GM19397 (cell line): ENCODE results near the gene PTCRA.
"Not testable (repeated sequence)": the region's sequence is repeated elsewhere in the genome, so short reads cannot be mapped to it uniquely, and the experiment has no call there.

Experiments
- ATAC-seq: cut with Tn5 transposase; IDR thresholded peaks from one replicate; pipeline ENCODE4 v1.9.1; 2021; ENCODE audit warnings: mild to moderate bottlenecking, moderate library complexity; ENCODE audit not compliant: unreplicated experiment

PTCRA gene

GRCh38 chr6:42915732-42916131, at the start of gene PTCRA:
PTCRA (plus strand) TSS chr6:42916053; CDS start chr6:42916070, 17 bp downstream.
- no peak for ATAC-seq

- no peak for ATAC-seq
Measured at GRCh38 chr6:42870145-42870936, 45.5 kb upstream of the PTCRA start.

- ATAC-seq: no peak
Measured at GRCh38 chr6:42871711-42872110, 44.1 kb upstream of the PTCRA start.

GRCh38 chr6:42873313-42873712, 42.5 kb upstream of the PTCRA start:
- ATAC-seq: no peak

- no peak for ATAC-seq
Measured at GRCh38 chr6:42877695-42878094, 38.2 kb upstream of the PTCRA start.

GRCh38 chr6:42879372-42880239, 36.2 kb upstream of the PTCRA start, which contains the start of gene RPL7L1:
RPL7L1 (plus strand) TSS chr6:42879616; CDS start chr6:42879911, 295 bp downstream.
- peak; percentile 92 for ATAC-seq

GRCh38 chr6:42880240-42880817, 35.5 kb upstream of the PTCRA start:
- ATAC-seq: not testable (repeated sequence)

GRCh38 chr6:42880871-42881270, 35.0 kb upstream of the PTCRA start:
- ATAC-seq: not testable (repeated sequence)

GRCh38 chr6:42885702-42886101, 30.2 kb upstream of the PTCRA start:
- no peak for ATAC-seq

GRCh38 chr6:42888201-42888600, 27.7 kb upstream of the PTCRA start:
- ATAC-seq: not testable (repeated sequence)

GRCh38 chr6:42889815-42890214, 26.0 kb upstream of the PTCRA start:
- no peak for ATAC-seq

GRCh38 chr6:42890311-42891198, 25.3 kb upstream of the PTCRA start:
- ATAC-seq: peak; percentile 87

GRCh38 chr6:42891199-42891722, 24.6 kb upstream of the PTCRA start:
- ATAC-seq: no peak

GRCh38 chr6:42894041-42894828, 21.6 kb upstream of the PTCRA start:
- ATAC-seq: not testable (repeated sequence)

- ATAC-seq: no peak
Measured at GRCh38 chr6:42896178-42896719, 19.6 kb upstream of the PTCRA start.

GRCh38 chr6:42898891-42899361, 16.9 kb upstream of the PTCRA start:
- ATAC-seq: no peak

GRCh38 chr6:42899871-42900270, 16.0 kb upstream of the PTCRA start:
- ATAC-seq: no peak

- ATAC-seq: no peak
Measured at GRCh38 chr6:42901538-42901957, 14.3 kb upstream of the PTCRA start.
